Measurements from ENCODE around the gene RAC3.

DNA sequence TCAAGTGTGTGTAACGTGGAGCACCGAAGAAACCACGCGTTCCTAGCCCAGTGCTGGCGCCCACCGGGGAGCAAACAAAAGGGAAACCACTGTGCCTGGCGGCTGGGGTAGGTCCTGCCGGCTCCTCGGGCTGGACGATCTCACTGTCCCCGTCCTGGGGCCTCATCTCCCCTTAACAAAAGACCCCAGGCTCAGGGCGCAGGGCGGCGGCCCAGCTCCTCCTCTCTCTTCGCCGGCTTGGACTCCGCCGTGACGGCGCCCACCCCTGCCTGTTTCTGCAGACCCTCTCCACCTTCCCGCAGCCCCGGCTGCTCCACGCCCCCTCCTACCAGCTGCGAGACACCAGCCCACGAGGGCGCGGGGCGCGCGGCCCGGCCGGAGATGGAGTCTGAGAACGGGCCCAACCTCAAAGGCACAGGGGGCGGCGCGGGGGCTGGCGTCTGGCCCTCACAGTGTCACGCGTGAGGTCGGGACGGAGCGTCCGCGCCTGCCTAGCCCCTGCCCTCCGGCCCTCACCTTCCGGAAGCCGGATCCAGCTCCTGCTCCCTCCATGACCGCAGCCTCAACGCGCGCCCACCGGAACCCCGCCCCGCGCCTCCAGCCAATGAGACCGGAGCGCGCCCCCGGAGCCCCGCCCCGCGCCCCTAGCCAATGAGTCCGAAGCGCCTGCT lies 9.0 kb upstream of the RAC3 start, which contains the start of gene CENPX:
- TF ChIP-seq, protein P1, sequence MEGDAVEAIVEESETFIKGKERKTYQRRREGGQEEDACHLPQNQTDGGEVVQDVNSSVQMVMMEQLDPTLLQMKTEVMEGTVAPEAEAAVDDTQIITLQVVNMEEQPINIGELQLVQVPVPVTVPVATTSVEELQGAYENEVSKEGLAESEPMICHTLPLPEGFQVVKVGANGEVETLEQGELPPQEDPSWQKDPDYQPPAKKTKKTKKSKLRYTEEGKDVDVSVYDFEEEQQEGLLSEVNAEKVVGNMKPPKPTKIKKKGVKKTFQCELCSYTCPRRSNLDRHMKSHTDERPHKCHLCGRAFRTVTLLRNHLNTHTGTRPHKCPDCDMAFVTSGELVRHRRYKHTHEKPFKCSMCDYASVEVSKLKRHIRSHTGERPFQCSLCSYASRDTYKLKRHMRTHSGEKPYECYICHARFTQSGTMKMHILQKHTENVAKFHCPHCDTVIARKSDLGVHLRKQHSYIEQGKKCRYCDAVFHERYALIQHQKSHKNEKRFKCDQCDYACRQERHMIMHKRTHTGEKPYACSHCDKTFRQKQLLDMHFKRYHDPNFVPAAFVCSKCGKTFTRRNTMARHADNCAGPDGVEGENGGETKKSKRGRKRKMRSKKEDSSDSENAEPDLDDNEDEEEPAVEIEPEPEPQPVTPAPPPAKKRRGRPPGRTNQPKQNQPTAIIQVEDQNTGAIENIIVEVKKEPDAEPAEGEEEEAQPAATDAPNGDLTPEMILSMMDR (IDR thresholded peaks at IDR 0.05; ENCODE audit: insufficient read depth, low read length, poor library complexity, severe bottlenecking) = no peak
- no peak for TF ChIP-seq EZH2phosphoT487 (conservative IDR thresholded peaks at IDR 0.05; ENCODE audit: low read length)
